CD4-positive, CD25-positive, alpha-beta regulatory T cell (primary cell): ENCODE results near the gene CDK5RAP2. TPM values are rescaled to one million over a fixed set of nuclear protein-coding genes. Genes with fewer than 3 reads are reported as not detected.
A peak's percentile ranks its signal among the peaks of the same experiment; 100 is the strongest.
"Not testable (repeated sequence)": the region's sequence is repeated elsewhere in the genome, so short reads cannot be mapped to it uniquely, and the experiment has no call there.

Experiments used
- ATAC-seq, 2 donors: fragments of 150-1000 bp; cut with Tn5 transposase; one replicate each; pipeline ENCODE4 v1.10.0; 2021; ENCODE audit warnings: low read depth in 2 of 2, moderate number of reproducible peaks in 2 of 2, moderate library complexity in 1 of 2
- DNase-seq, 3 donors: peaks; one replicate each; pipeline versions ENCODE4 v3.0.0 to v3.0.0-alpha.2; 2012 to 2022; ENCODE audit warnings: mixed read lengths in 1 of 3
- H3K27ac ChIP-seq: one replicate; pipeline ENCODE4 v1.7.0; 2013; ENCODE audit warnings: mild to moderate bottlenecking, low read length; ENCODE audit not compliant: insufficient read depth, poor library complexity, severe bottlenecking
- H3K27me3 ChIP-seq: one replicate; pipeline ENCODE4 v1.7.0; 2013; ENCODE audit warnings: low read length; ENCODE audit not compliant: control insufficient read depth, insufficient read depth
- H3K36me3 ChIP-seq: one replicate; pipeline ENCODE4 v1.7.0; 2013; ENCODE audit warnings: mild to moderate bottlenecking, low read length, moderate library complexity; ENCODE audit not compliant: control insufficient read depth, insufficient read depth
- H3K4me1 ChIP-seq: 2 replicates; pipeline ENCODE4 v1.7.0; 2013; ENCODE audit warnings: mild to moderate bottlenecking, low read length; ENCODE audit not compliant: insufficient read depth, control insufficient read depth, poor library complexity, severe bottlenecking
- H3K4me3 ChIP-seq: one replicate; pipeline ENCODE4 v1.7.0; 2013; ENCODE audit warnings: low read depth, mild to moderate bottlenecking, low read length, moderate library complexity
- H3K9me3 ChIP-seq, 2 experiments: 1 replicate in 1 of 2; 2 replicates in 1 of 2; pipeline ENCODE4 v1.7.0; 2013; ENCODE audit warnings: low read length in 2 of 2, mild to moderate bottlenecking in 1 of 2, moderate library complexity in 1 of 2; ENCODE audit not compliant: control insufficient read depth in 2 of 2
- H3K27ac Mint-ChIP-seq, 3 donors: one replicate each; pipeline ENCODE4 v1.8.0; 2020 to 2022; ENCODE audit warnings: mild to moderate bottlenecking in 3 of 3, mixed read lengths in 3 of 3, moderate library complexity in 2 of 3
- H3K27me3 Mint-ChIP-seq: one replicate; pipeline ENCODE4 v1.8.0; 2022; ENCODE audit warnings: mild to moderate bottlenecking, mixed read lengths
- H3K36me3 Mint-ChIP-seq: one replicate; pipeline ENCODE4 v1.8.0; 2020; ENCODE audit warnings: mixed read lengths
- H3K4me1 Mint-ChIP-seq, 4 donors: one replicate each; pipeline ENCODE4 v1.8.0; 2020 to 2022; ENCODE audit warnings: mixed read lengths in 4 of 4, mild to moderate bottlenecking in 1 of 4
- H3K4me3 Mint-ChIP-seq, 4 donors: one replicate each; pipeline ENCODE4 v1.8.0; 2020 to 2022; ENCODE audit warnings: mild to moderate bottlenecking in 4 of 4, mixed read lengths in 4 of 4, moderate library complexity in 3 of 4
- H3K9me3 Mint-ChIP-seq, 7 donors: one replicate each; pipeline ENCODE4 v1.8.0; 2020 to 2022; ENCODE audit warnings: mixed read lengths in 7 of 7, mild to moderate bottlenecking in 3 of 7, moderate library complexity in 2 of 7
- polyA plus RNA-seq, 4 donors: library from polyadenylated mRNA; unstranded; fragments of 300-500 nt; fragmentation: Illumina TruSeq; gene quantifications; one replicate each; pipeline ENCODE4 v1.2.3, GENCODE V29; 2021
- total RNA-seq: library from RNA; stranded (reverse); gene quantifications from one replicate; pipeline ENCODE4 v1.2.3, GENCODE V29; 2022

Gene CDK5RAP2
- total and polyA plus RNA-seq, 5 donors from 2014 or later: 14.6 to 64.5 (median 16.9) TPM

DNA sequence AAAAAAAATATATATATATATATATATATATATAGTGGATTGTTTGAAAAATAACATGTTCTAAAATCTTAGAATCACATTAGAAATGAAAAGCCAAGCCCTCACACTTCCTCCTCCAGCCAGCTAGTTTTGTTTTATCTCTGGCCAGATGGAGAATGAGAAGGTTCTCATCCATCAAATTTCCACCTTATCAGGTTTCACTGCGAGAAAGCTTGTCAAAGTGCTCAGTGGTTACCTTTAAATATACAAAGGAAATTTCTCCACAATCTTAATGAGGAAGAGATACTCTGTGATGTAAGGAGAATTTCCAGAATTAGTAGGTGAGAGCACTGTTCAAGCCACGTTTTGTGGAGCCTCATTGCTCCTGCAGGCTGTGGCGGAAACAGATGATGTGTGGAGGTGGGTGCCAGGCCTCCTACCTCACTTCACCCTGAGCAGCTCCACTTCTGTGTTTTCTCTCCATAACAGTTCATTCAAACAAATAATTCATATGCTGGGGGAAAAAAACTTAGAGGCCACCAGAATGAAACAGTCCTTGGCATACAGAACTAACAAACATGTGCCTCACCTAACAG lies 71.9 kb downstream of the CDK5RAP2 start:
- no peak overlapping the region for H3K27ac Mint-ChIP-seq
- H3K4me1 Mint-ChIP-seq: peaks cover 2 to 15% (median 7%) of the 10 kb centered on the region in 4 donors
- H3K27me3 Mint-ChIP-seq: no peaks in the 10 kb centered on the region
- Histone ChIP-seq H3K27me3 (no peaks in the 10 kb centered on the region), H3K36me3 (peaks cover 59% of the 10 kb centered on the region), H3K4me3 (no peak overlapping the region), H3K4me1 (no peaks in the 10 kb centered on the region), H3K27ac (no peak overlapping the region), H3K9me3 (no peaks in the 10 kb centered on the region)
- DNase-seq: no peak
- peaks cover 74% of the 10 kb centered on the region for H3K36me3 Mint-ChIP-seq
- no peak for ATAC-seq
- H3K4me3 Mint-ChIP-seq: no peak overlapping the region
- peaks cover 0 to 10% (median 2%) of the 10 kb centered on the region in 7 donors for H3K9me3 Mint-ChIP-seq

DNA sequence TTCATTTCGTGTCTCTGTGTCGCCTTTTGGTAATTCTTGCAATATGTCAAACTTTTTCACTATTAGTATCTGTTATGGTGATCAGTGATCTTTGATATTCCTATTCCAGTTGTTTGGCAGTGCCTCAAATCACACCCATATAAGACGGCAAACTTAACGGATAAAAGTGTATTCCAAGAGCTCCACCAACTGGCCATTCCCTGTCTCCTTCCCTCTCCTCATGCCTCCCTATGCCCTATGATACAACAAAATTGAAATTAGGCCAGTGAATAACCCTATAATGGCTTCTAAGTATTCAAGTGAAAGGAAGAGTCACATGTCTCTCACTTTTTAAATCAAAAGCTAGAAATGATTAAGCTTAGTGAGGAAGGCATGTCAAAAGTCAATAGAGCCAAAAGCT lies 74.8 kb downstream of the CDK5RAP2 start:
- Histone ChIP-seq H3K9me3 (no peaks in the 10 kb centered on the region), H3K36me3 (peaks cover 51% of the 10 kb centered on the region), H3K4me1 (no peaks in the 10 kb centered on the region), H3K27me3 (no peaks in the 10 kb centered on the region), H3K4me3 (no peak overlapping the region), H3K27ac (no peak overlapping the region)
- H3K27me3 Mint-ChIP-seq: no peaks in the 10 kb centered on the region
- ATAC-seq (no peak), DNase-seq (no peak)
- H3K4me1 Mint-ChIP-seq: peaks cover 4 to 21% (median 12%) of the 10 kb centered on the region in 4 donors
- H3K36me3 Mint-ChIP-seq: peaks cover 66% of the 10 kb centered on the region
- H3K4me3 Mint-ChIP-seq: no peak overlapping the region
- H3K9me3 Mint-ChIP-seq: peaks cover 0 to 10% (median 2%) of the 10 kb centered on the region in 7 donors
- peak overlapping the region in 1 of 3 donors; percentile 57 for H3K27ac Mint-ChIP-seq

DNA sequence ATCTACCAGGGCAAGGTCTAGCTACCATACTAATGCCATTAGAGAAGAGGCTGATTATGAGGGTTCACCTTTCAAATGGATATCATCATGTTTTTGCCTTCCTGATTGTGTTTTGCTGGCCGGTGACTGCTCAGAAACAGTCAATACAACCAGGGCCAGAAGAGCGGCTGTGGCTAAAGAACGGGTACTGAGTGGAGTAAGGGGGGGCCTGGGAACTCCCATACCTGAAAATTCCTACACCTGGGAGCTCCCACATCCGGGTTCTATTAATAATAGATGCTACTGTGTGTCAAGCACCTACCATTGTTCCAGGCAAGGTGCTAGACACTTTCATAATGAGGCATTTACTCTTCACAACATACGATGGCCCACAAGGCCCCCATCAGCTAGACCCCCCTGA lies 79.2 kb downstream of the CDK5RAP2 start:
- no peak overlapping the region for H3K4me3 Mint-ChIP-seq
- H3K27ac Mint-ChIP-seq: peak overlapping the region in 1 of 3 donors; percentile 59
- Histone ChIP-seq H3K9me3 (no peaks in the 10 kb centered on the region), H3K4me3 (no peak overlapping the region), H3K27ac (no peak overlapping the region), H3K4me1 (no peaks in the 10 kb centered on the region), H3K36me3 (peaks cover 21% of the 10 kb centered on the region), H3K27me3 (no peaks in the 10 kb centered on the region)
- no peak for DNase-seq
- H3K36me3 Mint-ChIP-seq: peaks cover 48% of the 10 kb centered on the region
- H3K27me3 Mint-ChIP-seq: peaks cover 4% of the 10 kb centered on the region
- no peak for ATAC-seq
- H3K4me1 Mint-ChIP-seq: peaks cover 4 to 28% (median 8%) of the 10 kb centered on the region in 4 donors
- H3K9me3 Mint-ChIP-seq: peaks cover 0 to 2% (median 0%) of the 10 kb centered on the region in 7 donors

DNA sequence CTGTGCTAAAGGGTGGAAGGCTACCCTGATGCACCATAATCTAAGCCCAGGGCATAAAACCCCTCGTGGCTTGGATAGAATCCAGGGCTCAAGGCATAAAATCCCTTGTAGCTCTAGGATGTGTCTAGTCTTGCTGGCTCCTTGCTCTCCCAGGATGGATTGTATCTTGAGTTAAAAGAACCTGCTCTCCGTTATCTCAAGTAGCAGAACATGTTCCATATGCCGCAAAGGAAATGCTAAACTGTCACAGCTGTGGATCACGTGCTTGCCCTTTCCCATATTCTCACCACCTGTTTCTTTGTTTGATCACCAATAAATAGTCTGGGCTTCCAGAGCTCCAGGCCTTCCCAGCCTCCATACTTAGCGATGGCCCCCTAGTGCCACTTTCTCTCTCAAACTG lies 82.1 kb downstream of the CDK5RAP2 start:
- Mint-ChIP-seq H3K4me1 (peaks cover 5 to 19% (median 11%) of the 10 kb centered on the region in 4 donors), H3K36me3 (peaks cover 38% of the 10 kb centered on the region)
- H3K4me1 ChIP-seq, H3K4me3 ChIP-seq, H3K9me3 Mint-ChIP-seq, H3K27me3 ChIP-seq, H3K9me3 ChIP-seq, DNase-seq, ATAC-seq, H3K4me3 Mint-ChIP-seq, H3K27me3 Mint-ChIP-seq, H3K27ac ChIP-seq, H3K27ac Mint-ChIP-seq: not testable (repeated sequence)
- peaks cover 13% of the 10 kb centered on the region for H3K36me3 ChIP-seq

DNA sequence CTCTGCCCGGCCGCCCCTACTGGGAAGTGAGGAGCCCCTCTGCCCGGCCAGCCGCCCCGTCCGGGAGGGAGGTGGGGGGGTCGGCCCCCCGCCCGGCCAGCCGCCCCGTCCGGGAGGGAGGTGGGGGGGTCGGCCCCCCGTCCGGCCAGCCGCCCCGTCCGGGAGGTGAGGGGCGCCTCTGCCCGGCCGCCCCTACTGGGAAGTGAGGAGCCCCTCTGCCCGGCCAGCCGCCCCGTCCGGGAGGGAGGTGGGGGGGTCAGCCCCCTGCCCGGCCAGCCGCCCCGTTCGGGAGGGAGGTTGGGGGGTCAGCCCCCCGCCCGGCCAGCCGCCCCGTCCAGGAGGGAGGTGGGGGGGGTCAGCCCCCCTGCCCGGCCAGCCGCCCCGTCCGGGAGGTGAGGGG lies 83.5 kb downstream of the CDK5RAP2 start:
- not testable (repeated sequence) for ATAC-seq, H3K4me1 ChIP-seq
- peaks cover 26% of the 10 kb centered on the region for H3K36me3 Mint-ChIP-seq

DNA sequence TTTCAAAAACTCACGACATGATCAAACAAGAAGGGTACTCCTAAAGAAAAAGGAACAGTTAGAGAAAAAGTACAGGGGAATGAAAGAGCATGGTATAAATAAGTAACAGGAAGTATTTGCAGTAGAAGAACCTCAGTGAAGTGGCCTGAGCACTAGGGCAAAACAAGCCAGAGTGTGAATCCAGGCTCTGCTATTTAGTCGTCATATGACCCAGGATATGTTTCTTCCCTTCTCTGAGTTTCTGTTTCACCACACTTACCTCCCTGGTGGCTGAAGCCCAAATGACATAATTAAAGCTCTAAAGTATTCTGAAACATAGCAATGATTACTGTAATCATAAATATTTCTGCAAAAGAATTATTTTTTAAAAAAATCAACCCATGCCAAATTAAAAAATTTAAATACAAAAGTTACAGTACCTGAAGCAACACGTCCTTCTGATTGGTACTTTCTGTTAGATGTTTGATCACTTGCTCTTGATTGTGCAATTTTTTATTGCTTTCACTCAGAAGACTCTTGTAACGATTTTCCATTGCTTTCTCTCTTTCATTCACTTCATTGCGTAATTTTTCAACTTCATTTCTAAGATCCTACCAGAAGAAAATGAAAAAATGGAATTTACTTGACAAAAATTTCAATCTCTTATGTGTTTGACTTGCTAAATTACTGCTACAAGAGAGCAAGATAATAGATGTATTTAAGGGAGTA lies 88.9 kb downstream of the CDK5RAP2 start:
- no peaks in the 10 kb centered on the region for H3K27me3 Mint-ChIP-seq
- H3K36me3 ChIP-seq: peaks cover 42% of the 10 kb centered on the region
- H3K4me1 Mint-ChIP-seq: peaks cover 2 to 8% (median 5%) of the 10 kb centered on the region in 4 donors
- no peaks in the 10 kb centered on the region for H3K9me3 ChIP-seq
- peaks cover 0 to 3% (median 0%) of the 10 kb centered on the region in 7 donors for H3K9me3 Mint-ChIP-seq
- H3K27ac Mint-ChIP-seq: peak overlapping the region in 1 of 3 donors; percentile 78
- no peak overlapping the region for H3K4me3 ChIP-seq
- H3K4me1 ChIP-seq: no peaks in the 10 kb centered on the region
- H3K27me3 ChIP-seq: no peaks in the 10 kb centered on the region
- peak in 1 of 3 donors; percentile 24 for DNase-seq
- H3K36me3 Mint-ChIP-seq: peaks cover 46% of the 10 kb centered on the region
- no peak for ATAC-seq
- H3K4me3 Mint-ChIP-seq: no peak overlapping the region
- H3K27ac ChIP-seq: no peak overlapping the region

More for the DNA sequence above, 83.5 kb downstream of the CDK5RAP2 start:
- not testable (repeated sequence) for H3K36me3 ChIP-seq, H3K27me3 Mint-ChIP-seq, H3K27ac Mint-ChIP-seq, DNase-seq, H3K27me3 ChIP-seq, H3K9me3 ChIP-seq, H3K27ac ChIP-seq, H3K4me3 ChIP-seq, H3K4me3 Mint-ChIP-seq, H3K9me3 Mint-ChIP-seq
- H3K4me1 Mint-ChIP-seq: peaks cover 5 to 15% (median 8%) of the 10 kb centered on the region in 4 donors

DNA sequence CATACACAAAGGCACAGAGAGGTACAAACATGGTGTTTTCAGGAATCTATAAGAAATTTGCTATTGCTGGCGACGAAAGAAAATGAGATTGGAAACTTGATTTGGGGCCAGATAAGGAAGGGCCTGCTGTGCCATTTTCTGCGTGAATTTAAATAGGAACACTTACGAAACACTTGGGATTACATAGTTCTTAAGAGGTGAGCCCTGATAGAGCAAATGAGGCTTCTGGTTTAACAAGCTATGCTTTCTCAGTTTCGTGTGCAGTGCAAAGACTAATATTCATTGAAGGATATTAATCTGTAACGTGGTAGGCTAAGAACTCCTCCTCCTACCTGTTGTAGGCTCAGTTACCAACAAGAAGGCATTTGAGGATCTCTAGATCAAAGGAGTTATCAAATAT lies 93.1 kb downstream of the CDK5RAP2 start:
- Histone ChIP-seq H3K27ac (no peak overlapping the region), H3K4me3 (no peak overlapping the region), H3K4me1 (no peaks in the 10 kb centered on the region), H3K27me3 (no peaks in the 10 kb centered on the region), H3K9me3 (no peaks in the 10 kb centered on the region), H3K36me3 (peaks cover 70% of the 10 kb centered on the region)
- H3K27ac Mint-ChIP-seq: no peak overlapping the region
- H3K9me3 Mint-ChIP-seq: peaks cover 0 to 1% (median 0%) of the 10 kb centered on the region in 7 donors
- H3K4me3 Mint-ChIP-seq: no peak overlapping the region
- ATAC-seq: no peak
- H3K27me3 Mint-ChIP-seq: no peaks in the 10 kb centered on the region
- peaks cover 0 to 5% (median 0%) of the 10 kb centered on the region in 4 donors for H3K4me1 Mint-ChIP-seq
- peaks cover 52% of the 10 kb centered on the region for H3K36me3 Mint-ChIP-seq
- DNase-seq: no peak
